GM21526 (cell line): Measurements from ENCODE around the gene LRRC4B.

Experiments used
- ATAC-seq: cut with Tn5 transposase; IDR thresholded peaks from one replicate; pipeline ENCODE4 v1.9.1; 2021; ENCODE audit warnings: moderate library complexity; ENCODE audit not compliant: unreplicated experiment, low FRiP score

The LRRC4B gene

DNA sequence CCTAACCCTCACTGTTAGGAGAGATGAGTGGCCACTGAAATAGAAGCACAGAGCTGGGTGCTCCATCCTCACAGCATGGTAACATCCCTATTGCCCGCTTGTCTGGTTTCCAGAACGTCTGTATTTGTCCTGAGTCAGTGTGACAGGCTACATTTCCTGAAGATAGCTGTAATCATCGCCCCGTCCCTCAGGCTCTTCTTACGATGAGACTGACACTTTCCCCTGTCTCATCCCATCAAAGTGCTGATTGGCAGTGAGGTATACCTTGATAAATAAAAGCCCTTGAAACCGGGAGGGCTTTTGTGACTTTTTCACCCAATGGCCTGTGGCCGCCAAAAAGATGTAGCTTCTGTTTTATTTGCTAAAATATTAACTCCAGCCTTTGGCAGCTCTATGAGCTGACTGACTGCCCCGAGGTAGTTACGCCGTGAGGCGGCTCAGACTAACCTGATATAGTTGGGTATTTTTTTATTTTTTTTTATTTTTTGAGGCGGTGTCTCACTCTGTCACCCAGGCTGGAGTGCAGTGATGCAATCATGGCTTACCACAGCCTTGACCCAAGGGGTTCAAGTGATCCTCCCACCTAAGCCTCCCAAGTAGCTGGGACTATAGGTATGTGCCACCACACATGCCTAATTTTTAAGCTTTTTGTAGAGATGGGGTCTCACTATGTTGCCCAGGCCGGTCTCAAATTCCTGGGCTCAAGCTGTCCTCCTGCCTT is 5.7 kb upstream of the LRRC4B start:
- ATAC-seq: no peak

DNA sequence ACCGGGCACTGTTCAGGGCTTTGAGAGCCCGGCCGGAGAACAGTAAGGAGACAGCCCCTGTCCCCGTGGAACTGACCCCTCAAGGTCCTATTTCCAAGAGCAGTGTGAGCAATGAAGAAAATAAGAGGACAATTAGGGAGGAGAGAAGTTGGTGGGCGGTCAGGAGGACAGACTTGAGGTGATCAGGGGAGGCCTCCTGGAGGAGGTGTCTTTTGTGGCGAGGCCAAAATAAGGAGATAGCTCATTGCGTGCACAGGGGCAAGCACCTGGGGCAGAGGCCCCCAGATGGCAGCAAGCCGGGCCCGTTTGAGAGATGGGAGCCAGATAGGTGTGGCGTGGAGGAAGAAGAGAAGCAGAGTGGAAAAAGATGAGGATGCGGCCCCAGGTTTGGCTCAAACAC is 2.8 kb upstream of the LRRC4B start:
- no peak for ATAC-seq

DNA sequence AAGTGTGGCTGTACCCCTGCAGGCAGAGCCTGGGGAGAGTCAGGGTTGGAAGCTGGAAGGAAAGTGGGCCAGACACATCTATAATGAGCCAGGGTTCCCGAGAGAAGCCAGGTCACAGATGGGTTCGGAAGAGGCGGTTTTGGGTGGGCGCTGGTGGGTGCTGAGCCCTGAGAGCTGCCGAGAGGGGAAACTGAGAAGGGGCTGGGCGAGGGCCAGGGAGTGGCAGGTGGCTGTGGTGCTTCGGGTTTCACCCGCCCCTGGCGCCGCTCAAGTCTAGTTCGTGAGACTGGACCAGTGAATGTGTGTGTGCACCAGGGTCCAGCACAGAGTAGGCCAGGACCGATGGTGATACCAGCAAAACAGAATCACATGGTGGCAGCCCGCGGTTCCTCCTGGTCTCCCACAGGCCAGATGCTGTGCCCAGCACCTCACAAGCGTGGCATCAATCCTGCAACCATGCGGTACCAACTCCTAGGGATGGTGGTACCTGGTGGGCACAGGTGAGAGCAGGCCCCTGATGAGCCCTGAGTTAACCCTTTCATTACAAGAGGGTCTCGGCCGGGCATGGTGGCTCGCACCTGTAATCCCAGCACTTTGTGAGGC is 1.8 kb upstream of the LRRC4B start:
- ATAC-seq: no peak

DNA sequence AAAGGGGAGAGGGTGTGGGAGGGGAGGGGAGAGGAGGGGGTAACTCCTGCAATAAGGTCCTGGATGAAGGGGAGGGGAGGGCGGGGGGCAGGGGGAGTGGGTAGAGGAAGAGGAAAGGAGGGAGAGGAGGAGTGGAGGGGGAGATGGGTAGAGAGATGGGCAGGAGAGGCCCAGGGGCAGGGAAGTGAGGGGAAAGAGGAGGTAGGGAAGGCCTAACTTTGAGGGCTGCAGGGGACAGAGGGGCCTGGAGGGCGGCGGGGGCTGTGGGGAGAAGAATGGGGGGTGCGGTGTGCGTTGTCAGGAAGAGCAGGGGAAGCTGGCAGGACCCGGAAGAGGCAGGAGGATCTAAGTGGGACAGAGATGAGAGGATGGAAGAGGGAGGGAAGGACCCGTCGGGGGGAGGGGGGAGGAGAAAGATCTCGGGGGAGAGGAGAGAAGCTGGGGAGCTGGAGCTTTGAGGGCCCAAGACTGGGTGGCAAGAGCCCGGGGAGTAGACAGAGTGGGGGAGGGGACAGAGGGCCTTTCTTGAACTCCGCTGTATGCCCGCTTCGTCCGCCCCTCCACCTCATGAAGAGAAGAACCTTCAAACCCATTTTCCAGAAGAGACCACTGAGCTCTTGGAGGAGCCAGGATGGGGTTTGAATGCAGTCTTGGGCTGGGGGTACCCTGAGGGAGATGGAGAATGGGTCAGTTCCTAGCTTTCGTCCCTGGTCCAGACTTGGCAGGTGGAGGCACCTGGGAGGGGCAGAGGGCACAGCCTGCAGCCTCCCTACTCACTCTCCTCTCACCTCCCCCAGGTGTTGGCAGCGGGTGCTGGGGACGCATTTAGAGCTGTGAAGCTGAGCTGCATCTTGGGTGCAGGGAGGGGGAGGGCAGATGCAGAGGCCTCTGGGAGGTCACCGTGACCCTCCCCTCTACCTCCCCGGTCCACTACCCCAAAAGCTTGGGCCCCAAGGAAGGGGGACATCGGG is 778 bp upstream of the LRRC4B start:
- ATAC-seq: no peak

DNA sequence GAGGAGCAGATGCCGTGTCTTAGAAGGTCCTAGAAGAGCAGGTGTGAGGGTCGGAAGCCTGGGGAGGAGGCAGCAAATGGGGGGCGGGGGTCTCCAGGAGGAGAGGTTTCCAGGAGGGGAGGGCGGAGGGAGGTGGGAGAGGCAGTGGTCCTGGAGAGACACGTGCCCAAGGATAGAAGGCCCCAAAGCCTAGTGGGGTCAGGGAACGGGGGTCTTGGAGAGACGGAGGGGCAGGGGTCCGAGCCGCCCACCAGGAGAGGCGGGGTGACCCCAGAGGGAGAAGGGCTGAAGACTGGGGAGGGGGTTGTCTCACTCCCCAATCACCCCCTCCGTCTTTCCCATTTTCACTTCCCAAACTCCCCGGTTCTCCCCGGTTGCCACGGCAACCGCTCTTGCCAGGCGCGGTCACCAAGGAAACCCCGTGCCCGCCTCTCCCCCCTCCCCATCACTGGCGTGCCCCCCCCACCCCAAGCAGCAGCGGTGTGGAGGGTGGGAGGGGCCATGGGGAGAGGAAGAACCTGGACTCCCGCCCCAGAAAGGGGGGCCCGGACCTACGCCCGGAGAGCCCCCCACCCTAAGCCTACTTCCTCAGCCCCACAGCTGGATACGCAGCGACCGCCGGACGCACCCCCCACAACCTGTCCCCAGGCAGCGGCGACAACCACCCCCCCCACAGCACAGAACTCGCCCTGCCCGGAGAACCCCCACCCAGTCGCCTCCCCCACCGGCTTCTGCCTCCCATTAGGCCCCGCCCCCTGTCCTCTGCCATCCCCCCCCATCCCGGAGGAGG is 988 bp downstream of the LRRC4B start:
- ATAC-seq: no peak

DNA sequence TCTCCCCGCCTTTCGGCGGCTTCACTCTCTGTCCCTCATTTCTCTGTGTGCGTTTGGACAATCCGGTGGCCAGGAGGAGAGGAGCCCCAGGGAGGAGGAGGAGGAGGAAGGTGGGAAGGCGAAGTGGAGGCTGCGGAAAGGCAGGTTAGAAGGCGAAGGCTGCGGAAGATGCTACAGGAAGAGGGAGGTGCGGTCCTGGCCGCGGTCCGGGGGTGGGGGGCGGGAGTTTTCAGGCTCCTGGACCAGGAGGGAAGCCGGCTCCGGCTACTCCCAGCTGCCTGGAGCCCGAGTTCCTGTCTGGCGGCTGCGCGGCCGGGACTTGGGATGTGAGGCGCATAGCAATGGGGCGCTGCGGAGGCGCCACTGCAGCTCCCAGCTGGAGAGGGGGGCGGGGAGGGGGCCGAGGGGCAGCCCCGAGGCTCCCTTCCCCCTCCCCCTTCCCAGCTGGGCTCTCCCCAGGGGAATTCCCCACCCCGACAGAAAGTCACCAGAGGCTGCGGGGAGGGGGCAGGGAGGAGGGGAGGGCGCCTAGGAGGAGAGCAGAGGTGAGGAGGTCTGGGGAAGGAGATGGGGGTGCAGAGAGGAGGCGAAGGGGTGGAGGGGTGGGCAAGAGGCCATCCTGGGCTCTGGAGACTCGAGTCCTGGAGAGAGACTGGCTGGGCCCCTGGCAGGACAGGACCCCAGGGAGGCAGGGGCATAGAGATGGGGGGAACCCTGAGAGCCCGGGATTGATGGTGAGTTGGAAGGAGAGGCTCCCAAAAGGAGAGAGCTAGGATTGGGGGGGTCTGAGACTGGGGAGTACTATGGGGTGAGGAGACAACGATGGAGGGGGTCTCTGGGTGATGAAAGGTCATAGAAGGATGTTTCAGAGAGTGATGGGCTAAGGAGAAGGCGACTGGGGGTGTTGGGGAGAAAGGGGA is 2.0 kb downstream of the LRRC4B start:
- no peak for ATAC-seq

DNA sequence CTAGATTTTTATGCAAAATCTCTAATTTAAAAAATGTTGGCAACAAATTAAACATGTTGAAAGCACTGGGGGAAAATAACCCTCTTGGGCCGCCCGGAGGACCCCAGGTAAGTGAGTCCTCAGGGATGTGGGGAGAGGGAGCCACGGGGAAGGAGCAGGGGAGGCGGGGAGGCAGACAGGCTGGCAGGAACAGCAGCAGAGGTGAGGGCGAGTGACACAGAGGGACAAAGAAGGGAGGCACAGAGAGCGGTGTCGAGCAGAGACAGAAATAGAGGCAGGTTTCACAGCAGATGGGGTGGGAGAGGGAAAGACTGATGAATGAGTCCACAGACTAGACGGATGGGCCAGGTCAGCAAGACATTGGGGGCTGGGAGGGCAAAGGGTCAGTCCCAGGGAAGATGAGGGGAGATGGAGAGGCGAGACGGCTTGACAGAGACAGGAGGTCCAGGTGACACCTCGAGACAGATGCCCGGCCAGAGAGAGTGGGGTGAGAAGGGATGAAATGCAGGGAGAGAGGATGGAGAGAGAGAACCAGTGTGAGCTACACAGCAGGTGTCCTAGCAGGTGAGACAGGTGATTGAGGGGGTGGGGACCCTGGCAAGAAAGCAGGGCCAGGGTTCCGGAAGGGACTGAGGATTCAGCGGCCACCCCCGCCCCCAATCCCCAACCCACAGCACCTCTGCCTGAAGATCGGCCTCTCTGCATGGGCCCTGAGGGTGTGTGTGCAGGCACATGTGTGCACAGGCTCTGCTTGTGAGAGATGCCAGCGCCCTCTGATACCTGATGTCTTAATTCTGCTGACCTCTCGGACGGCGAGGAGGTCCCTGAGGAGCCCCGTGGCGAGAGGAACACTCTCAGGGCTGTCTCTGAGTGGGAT is 3.8 kb downstream of the LRRC4B start:
- no peak for ATAC-seq

DNA sequence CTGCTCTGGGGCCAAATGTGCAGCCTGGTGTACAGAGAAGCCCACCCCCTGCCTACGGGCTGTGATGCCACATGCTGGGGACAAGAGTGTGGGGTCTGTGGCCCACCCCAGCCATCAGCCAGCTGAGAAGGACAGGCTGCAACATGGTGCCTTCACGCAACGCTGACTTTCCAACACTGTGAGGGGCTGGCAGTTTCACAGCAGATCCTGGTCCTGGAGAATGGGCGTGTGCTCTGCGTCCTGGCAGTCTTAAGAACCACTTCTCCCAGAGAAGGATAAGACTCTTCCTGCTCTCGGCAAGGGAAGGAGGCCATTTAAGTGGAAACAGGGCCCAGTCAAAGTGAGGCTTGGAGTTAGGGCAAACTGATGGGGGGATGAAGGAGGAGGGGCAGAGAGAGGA is 4.6 kb downstream of the LRRC4B start:
- no peak for ATAC-seq

DNA sequence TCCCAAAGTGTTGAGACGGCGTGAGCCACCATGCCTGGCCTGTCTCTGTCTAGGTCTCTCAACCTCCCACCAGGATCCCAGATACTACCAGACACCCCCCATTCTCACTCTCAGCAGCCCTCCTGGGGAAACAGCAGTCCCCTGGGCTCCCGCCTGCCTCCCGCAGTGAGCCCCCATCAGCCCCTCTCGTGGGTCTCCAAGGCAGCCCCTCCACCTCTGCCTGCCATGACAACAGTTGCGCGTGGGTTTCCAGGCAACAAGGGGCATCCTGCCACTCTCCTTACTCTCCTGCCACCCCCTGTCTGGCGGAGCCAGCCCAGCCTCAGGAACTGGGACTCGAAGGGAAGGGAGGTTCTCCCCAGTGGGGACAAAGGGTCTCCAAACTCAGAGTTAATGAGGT is 5.2 kb downstream of the LRRC4B start:
- ATAC-seq: no peak

DNA sequence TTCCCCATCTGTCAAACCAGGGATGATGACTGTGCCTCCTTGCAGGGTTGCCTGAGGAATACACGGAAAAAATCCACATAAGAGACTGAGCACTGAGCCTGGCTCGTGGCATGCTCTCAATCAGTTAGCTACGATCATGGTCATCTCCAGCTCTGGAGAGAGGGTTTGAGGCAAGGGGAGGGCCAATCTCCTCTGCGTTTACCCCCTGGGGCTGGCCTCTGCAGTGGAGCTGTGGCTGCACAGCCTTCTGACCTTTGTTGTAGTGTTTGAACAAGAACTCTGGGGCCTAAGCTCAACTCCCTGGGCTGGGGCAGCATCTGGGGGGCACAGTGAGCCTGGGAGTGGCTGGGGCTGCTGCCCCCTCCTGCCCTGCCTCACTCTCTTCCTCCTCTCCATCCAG is 5.9 kb downstream of the LRRC4B start:
- no peak for ATAC-seq

DNA sequence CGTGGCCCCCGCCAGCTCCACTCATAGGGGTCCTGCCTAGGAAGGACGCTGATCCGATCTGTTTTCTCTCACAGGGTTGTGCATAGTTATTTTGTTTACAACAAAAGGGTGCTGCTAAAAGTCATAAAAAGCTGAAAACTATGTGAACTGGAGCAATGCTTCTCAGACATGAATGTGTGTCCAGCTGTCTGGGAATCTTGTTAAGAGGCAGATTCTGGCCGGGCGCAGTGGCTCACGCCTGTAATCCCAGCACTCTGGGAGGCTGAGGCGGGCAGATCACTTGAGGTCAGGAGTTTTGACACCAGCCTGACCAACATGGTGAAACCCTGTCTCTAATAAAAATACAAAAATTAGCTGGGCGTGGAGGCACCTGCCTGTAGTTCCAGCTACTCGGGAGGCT is 8.6 kb downstream of the LRRC4B start:
- no peak for ATAC-seq

DNA sequence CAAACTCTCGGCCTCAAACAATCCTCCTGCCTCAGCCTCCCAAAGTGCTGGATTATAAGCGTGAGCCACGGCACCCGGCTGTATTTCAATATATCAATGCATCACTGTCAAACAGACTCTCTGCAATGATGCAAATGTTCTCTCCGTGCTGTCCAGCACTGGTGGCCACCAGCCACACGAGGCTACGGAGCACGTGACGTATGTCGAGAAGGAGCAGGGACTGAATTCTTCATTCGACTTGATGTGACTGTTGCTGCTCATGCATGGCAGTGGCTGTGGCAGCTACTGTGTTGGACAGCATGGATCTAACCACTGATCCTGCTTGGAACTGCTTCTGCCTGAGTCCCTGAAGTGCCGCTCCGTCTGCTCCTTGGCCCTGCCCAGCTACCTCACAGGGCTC is 9.8 kb downstream of the LRRC4B start:
- no peak for ATAC-seq

DNA sequence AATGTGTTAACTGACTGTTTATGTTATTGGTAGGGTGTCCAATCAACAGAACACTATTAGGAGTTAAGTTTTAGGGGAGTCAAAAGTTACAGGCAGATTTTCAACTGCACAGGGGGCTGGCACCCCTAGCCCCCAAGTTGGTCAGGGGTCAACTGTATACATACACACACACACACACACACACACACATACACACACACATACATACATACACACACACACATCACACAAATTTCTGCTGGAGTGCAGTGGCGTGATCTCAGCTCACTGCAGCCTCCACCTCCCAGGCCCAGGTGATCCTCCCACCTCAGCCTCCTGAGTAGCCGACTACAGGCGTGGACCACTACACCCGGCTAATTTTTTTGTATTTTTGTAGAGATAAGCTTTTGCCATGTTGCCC is 10.2 kb downstream of the LRRC4B start:
- no peak for ATAC-seq

DNA sequence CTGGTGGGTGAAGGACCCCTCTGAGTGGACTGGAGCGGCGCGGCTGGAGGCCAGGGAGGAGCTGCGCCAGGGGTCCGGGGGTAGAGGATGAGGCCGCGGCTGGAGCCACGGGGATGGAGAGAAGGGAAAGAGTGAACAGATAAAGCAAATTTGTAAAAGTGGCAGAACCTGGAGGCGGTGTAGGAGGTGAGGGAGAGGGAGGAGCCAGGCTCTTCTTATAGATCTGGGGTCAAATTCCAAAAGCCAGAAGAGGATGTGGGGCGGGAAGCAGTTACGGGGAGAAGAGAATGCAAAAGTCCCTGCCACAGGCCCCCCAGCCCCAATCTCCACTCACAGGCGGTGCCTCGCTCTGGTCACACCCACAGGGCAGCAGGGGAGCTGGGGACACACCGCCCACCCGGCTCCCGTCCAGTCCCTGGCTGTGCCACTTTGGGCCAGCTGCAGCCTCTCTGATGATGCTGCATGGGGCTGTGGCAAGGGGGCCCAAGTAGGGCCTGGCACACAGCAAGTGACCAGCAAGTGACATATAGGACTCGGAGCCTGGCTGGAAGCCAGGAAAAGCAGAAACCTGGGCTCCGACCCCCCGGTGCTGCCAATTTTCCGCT is 11.1 kb downstream of the LRRC4B start:
- ATAC-seq: no peak

DNA sequence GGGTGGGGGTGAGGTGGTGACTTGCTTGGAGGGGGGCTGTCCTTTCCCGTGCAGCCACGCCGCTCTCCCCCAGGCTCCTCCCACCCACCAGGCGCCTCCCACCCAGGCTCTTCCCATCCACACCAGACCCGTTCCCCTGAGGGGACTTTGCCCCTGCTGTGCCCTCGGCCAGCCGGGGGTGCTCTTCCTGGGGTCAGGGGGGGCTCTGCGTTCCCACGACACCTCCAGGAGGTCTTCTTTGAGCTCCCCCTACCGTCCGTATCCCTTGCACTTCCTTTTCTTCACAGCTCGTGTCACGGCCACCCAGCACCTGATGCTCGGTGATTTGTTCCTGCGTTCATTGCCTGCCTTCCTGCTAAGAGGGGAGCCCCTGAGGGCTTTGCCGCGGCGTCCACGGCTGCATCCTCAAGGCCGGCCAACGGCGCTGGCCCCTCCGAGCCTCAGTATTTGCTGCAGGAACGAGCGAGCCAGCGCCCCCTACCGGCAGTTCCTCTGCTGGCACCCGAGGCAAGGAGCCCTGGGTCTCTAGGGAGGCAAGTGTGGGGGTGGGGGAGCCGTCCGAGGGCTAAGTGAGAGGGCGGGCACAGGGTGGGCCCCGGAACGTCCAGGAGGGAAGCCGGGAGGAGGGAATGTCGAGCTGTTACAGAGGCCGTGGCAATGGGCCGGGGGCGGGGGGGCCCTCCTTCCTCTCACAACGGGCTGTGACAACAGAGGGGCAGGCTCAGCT is 11.8 kb downstream of the LRRC4B start:
- no peak for ATAC-seq

DNA sequence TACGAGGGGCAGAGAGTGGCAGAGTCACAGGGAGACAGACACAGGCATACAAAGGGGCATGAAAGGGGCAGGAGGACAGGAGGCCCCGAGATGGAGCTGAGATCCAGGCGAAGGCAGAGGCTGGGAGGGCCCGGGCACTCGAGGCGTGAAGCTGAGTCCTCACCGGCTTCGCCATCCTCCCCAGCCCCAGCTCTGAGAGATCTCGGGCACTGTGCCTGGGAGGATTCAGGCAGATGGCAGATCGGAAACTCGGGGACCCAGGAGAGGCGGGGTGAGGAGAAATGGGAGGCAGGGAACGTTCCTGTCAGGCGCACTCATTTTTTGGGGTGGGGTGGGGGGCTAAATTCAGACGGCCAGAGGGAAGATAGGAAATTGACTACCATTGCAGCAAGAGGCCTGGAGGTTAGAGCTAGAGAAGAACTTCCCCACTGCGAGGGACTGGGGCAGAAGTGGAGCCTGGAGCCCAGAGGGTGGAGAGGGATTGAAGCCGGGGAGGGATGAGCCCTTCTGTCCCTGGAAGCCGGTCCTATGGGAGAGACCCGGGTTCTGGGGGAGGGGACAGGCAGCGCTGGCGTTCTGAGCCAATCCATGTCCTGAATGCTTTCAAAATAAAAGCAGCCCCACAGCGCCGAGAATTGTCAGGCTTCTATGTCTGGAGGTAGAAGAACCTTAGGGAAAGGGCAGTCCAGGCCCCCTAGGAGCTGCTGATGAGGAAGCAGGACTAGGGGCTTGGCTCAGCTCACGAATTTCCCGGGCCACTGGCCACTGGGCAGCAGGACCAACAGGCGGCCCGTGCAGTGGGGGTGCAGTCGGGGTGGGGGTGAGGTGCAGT is 12.6 kb downstream of the LRRC4B start:
- ATAC-seq: no peak

DNA sequence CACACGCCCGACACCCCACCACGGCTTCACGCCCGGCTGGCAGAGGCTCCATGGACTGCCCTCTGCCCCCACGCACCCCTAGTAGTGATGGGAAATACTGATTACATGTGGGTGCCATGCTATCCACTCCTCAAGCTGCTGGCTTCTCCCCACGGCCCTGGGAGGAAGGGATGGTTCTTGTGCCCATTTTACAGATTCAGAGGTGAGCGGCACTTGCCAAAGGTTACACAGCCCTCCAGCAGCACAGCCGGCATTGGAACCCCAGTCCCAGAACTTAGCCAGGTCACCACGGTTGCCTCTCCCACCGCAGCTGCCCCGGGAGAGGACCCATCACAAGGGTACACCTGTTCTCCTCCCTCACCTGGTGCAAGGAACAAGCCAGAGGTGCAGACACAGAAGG is 13.2 kb downstream of the LRRC4B start:
- ATAC-seq: no peak
